CD14-positive monocyte (primary cell): ENCODE data around the gene TBC1D10A. TPM values are rescaled to one million over a fixed set of nuclear protein-coding genes. Genes with fewer than 3 reads are reported as not detected.

Experiments used
- DNase-seq, 3 donors: peaks; one replicate each; pipeline ENCODE4 v3.0.0-alpha.2; 2011 to 2022
- H2AFZ ChIP-seq: 2 replicates; pipeline ENCODE4 v1.6.0; 2012; ENCODE audit warnings: mild to moderate bottlenecking, low read depth, low read length, inconsistent platforms; ENCODE audit not compliant: insufficient read depth, poor library complexity, severe bottlenecking
- H3K27ac ChIP-seq, 2 donors: 1 replicate in 1 of 2; 2 replicates in 1 of 2; pipeline ENCODE4 v1.5.1; 2012 to 2013; ENCODE audit warnings: low read length in 2 of 2, control low read depth in 1 of 2, inconsistent platforms in 1 of 2, low read depth in 1 of 2, mild to moderate bottlenecking in 1 of 2
- H3K27me3 ChIP-seq, 2 donors: one replicate each; pipeline versions ENCODE4 v1.6.0 to v1.6.1; 2011 to 2013; ENCODE audit warnings: low read length in 2 of 2; ENCODE audit not compliant: control insufficient read depth in 2 of 2, insufficient read depth in 2 of 2
- H3K36me3 ChIP-seq, 2 donors: replicated peaks in 1 of 2; 1 replicate in 1 of 2; 2 replicates in 1 of 2; pipeline versions ENCODE4 v1.5.1 to v1.6.1; 2012 to 2013; ENCODE audit warnings: low read length in 2 of 2, control low read depth in 1 of 2, inconsistent platforms in 1 of 2, mild to moderate bottlenecking in 1 of 2; ENCODE audit not compliant: insufficient read depth in 2 of 2, control insufficient read depth in 1 of 2
- H3K4me1 ChIP-seq, 2 donors: 1 replicate in 1 of 2; 2 replicates in 1 of 2; pipeline versions ENCODE4 v1.5.1 to v1.6.1; 2012 to 2013; ENCODE audit warnings: low read length in 2 of 2, control low read depth in 1 of 2, inconsistent platforms in 1 of 2, mild to moderate bottlenecking in 1 of 2, moderate library complexity in 1 of 2; ENCODE audit not compliant: insufficient read depth in 2 of 2, control insufficient read depth in 1 of 2
- H3K4me2 ChIP-seq: replicated peaks from 2 replicates; pipeline ENCODE3; 2012; ENCODE audit warnings: low read length, moderate library complexity, mild to moderate bottlenecking; ENCODE audit not compliant: poor library complexity, severe bottlenecking; ENCODE audit errors: extremely low read depth
- H3K4me3 ChIP-seq, 3 experiments: fragments of 200-600 bp in 1 of 3; sonication (generic) in 1 of 3; replicated peaks in 1 of 3; 1 replicate in 2 of 3; 2 replicates in 1 of 3; pipeline ENCODE4 v1.5.1; 2011 to 2013; ENCODE audit warnings: low read length in 3 of 3, mild to moderate bottlenecking in 3 of 3, control low read depth in 2 of 3, low read depth in 2 of 3, inconsistent platforms in 1 of 3, moderate library complexity in 1 of 3
- H3K79me2 ChIP-seq: 2 replicates; pipeline ENCODE4 v1.6.0; 2012; ENCODE audit warnings: mild to moderate bottlenecking, control low read depth, inconsistent platforms, low read length, moderate library complexity; ENCODE audit not compliant: insufficient read depth
- H3K9ac ChIP-seq: 2 replicates; pipeline ENCODE4 v1.6.0; 2017; ENCODE audit warnings: low read length, mild to moderate bottlenecking; ENCODE audit not compliant: insufficient read depth, poor library complexity, severe bottlenecking
- H3K9me3 ChIP-seq, 2 donors: replicated peaks in 1 of 2; 1 replicate in 1 of 2; 2 replicates in 1 of 2; pipeline versions ENCODE4 v1.5.1 to v1.6.1; 2012 to 2013; ENCODE audit warnings: low read length in 2 of 2, control low read depth in 1 of 2; ENCODE audit not compliant: control insufficient read depth in 1 of 2, insufficient read depth in 1 of 2
- H4K20me1 ChIP-seq: 2 replicates; pipeline ENCODE4 v1.6.0; 2012; ENCODE audit warnings: mild to moderate bottlenecking, low read length, control low read depth, moderate library complexity; ENCODE audit not compliant: insufficient read depth
- H3K27ac Mint-ChIP-seq, 7 donors: one replicate each; pipeline ENCODE4 v1.8.0; 2020; ENCODE audit warnings: mild to moderate bottlenecking in 7 of 7, mixed read lengths in 7 of 7, moderate library complexity in 6 of 7, inconsistent platforms in 2 of 7
- H3K27me3 Mint-ChIP-seq, 3 donors: one replicate each; pipeline ENCODE4 v1.8.0; 2021 to 2022; ENCODE audit warnings: low read depth in 3 of 3, mild to moderate bottlenecking in 3 of 3, mixed read lengths in 3 of 3, moderate library complexity in 3 of 3, inconsistent platforms in 1 of 3
- H3K36me3 Mint-ChIP-seq, 2 donors: one replicate each; pipeline ENCODE4 v1.8.0; 2020; ENCODE audit warnings: mixed read lengths in 2 of 2, inconsistent platforms in 1 of 2, mild to moderate bottlenecking in 1 of 2
- H3K4me1 Mint-ChIP-seq: one replicate; pipeline ENCODE4 v1.8.0; 2020; ENCODE audit warnings: mild to moderate bottlenecking, mixed read lengths
- H3K4me3 Mint-ChIP-seq, 2 donors: one replicate each; pipeline ENCODE4 v1.8.0; 2020; ENCODE audit warnings: mild to moderate bottlenecking in 2 of 2, mixed read lengths in 2 of 2, moderate library complexity in 1 of 2
- H3K9me3 Mint-ChIP-seq, 7 donors: one replicate each; pipeline ENCODE4 v1.8.0; 2020 to 2022; ENCODE audit warnings: mixed read lengths in 7 of 7, mild to moderate bottlenecking in 6 of 7, moderate library complexity in 6 of 7, inconsistent platforms in 2 of 7
- WGBS: methylation state at CpG from one replicate; pipeline ENCODE4 v1.1.5; 2013; ENCODE audit warnings: missing lambda C conversion rate; ENCODE audit not compliant: insufficient coverage; 5-methylcytosine and 5-hydroxymethylcytosine counted together
- intact Hi-C, 2 donors: fragments of 100-400 bp; cut with micrococcal nuclease; formaldehyde crosslinking; loops; one replicate each; pipeline versions ENCODE4 v1.15.0 to v1.15.1; 2023
- polyA plus RNA-seq, 3 donors: library from polyadenylated mRNA; depleted of rRNA in 1 of 3; unstranded in 2 of 3; stranded (reverse) in 1 of 3; fragments of 300-500 nt in 2 of 3; fragments of >200 nt in 1 of 3; fragmentation: Illumina TruSeq in 2 of 3; gene quantifications; 1 replicate in 2 of 3; 2 replicates in 1 of 3; pipeline ENCODE4 v1.2.3, GENCODE V29; 2012 to 2021
- TF ChIP-seq, protein P1 (sequence below): fragments of 200-600 bp; IDR thresholded peaks from one replicate; pipeline ENCODE4 v1.8.0; 2022; ENCODE audit warnings: antibody characterized with exemption, mild to moderate bottlenecking

Gene TBC1D10A
- polyA plus RNA-seq, 3 donors: 13.4 to 38.3 (median 21.8) TPM

DNA sequence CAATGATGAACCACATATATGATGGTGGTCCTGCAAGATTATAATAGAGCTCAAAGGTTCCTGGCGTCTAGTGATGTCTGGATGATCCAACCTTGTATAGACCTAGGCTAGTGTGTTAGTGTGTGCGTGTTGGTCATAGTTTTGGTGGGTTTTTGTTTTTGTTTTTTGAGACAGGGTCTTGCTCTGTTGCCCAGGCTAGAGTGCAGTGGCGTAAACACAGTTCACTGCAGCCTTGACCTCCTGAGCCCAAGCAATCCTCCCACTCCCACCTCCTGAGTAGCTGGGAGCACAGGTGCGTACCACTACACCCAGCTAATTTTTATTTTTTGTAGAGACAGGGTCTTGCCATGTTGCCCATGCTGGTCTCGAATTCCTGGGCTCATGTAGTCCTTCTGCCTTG is 46.8 kb downstream of the TBC1D10A start:
- Mint-ChIP-seq H3K9me3 (peaks cover 0 to 2% (median 0%) of the 10 kb centered on the region in 7 donors), H3K4me1 (peaks cover 90% of the 10 kb centered on the region), H3K36me3 (peaks cover 6 to 28% of the 10 kb centered on the region in 2 donors), H3K27me3 (peaks cover 13 to 19% (median 18%) of the 10 kb centered on the region in 3 donors), H3K4me3 (peak overlapping the region; percentile 56 to 67), H3K27ac (peak overlapping the region; percentile 76 to 95 (median 85))
- TF ChIP-seq, protein P1, sequence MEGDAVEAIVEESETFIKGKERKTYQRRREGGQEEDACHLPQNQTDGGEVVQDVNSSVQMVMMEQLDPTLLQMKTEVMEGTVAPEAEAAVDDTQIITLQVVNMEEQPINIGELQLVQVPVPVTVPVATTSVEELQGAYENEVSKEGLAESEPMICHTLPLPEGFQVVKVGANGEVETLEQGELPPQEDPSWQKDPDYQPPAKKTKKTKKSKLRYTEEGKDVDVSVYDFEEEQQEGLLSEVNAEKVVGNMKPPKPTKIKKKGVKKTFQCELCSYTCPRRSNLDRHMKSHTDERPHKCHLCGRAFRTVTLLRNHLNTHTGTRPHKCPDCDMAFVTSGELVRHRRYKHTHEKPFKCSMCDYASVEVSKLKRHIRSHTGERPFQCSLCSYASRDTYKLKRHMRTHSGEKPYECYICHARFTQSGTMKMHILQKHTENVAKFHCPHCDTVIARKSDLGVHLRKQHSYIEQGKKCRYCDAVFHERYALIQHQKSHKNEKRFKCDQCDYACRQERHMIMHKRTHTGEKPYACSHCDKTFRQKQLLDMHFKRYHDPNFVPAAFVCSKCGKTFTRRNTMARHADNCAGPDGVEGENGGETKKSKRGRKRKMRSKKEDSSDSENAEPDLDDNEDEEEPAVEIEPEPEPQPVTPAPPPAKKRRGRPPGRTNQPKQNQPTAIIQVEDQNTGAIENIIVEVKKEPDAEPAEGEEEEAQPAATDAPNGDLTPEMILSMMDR: no peak
- Histone ChIP-seq H3K79me2 (no peaks in the 10 kb centered on the region), H3K9me3 (no peaks in the 10 kb centered on the region), H3K4me1 (peaks cover 73 to 85% of the 10 kb centered on the region in 2 donors), H3K27ac (peak overlapping the region in 1 of 2 donors; percentile 70), H3K27me3 (peaks cover 0 to 10% of the 10 kb centered on the region in 2 donors), H3K9ac (peak overlapping the region; percentile 9), H4K20me1 (no peaks in the 10 kb centered on the region), H3K36me3 (no peaks in the 10 kb centered on the region), H2AFZ (no peak overlapping the region), H3K4me3 (peak overlapping the region in 1 of 3 experiments; percentile 37), H3K4me2 (peak overlapping the region; percentile 57)
- WGBS: 86% methylated on average over 3 of the region's 5 CpGs
- DNase-seq: no peak
- intact Hi-C loops: loop anchor here in 1 of 2 donors (10.0 kb wide), 1 partner anchor 175 kb away; no protein-coding TSS in a partner anchor

- H2AFZ ChIP-seq: no peak overlapping the region
- DNase-seq: peak; percentile 88 to 92 (median 91)
- H4K20me1 ChIP-seq: no peaks in the 10 kb centered on the region
- TF ChIP-seq, protein P1: no peak
- H3K27ac ChIP-seq: peak overlapping the region; percentile 21 to 70
- H3K4me1 ChIP-seq: peaks cover 71 to 86% of the 10 kb centered on the region in 2 donors
- WGBS: 17% methylated on average over 10 of the region's 16 CpGs
- no peaks in the 10 kb centered on the region for H3K9me3 ChIP-seq
- no peaks in the 10 kb centered on the region for H3K79me2 ChIP-seq
- no peaks in the 10 kb centered on the region for H3K36me3 ChIP-seq
- H3K4me3 ChIP-seq: peak overlapping the region in 1 of 3 experiments; percentile 37
- intact Hi-C loops: no loop called here
- peaks cover 11 to 22% (median 19%) of the 10 kb centered on the region in 3 donors for H3K27me3 Mint-ChIP-seq
- peak overlapping the region; percentile 37 for H3K9ac ChIP-seq
- peak overlapping the region; percentile 57 for H3K4me2 ChIP-seq
- H3K36me3 Mint-ChIP-seq: peaks cover 3 to 21% of the 10 kb centered on the region in 2 donors
- H3K27ac Mint-ChIP-seq: peak overlapping the region; percentile 76 to 95 (median 85)
- peaks cover 0 to 10% of the 10 kb centered on the region in 2 donors for H3K27me3 ChIP-seq
- peaks cover 90% of the 10 kb centered on the region for H3K4me1 Mint-ChIP-seq
- H3K9me3 Mint-ChIP-seq: peaks cover 0 to 5% (median 0%) of the 10 kb centered on the region in 7 donors
- H3K4me3 Mint-ChIP-seq: peak overlapping the region; percentile 56 to 67
Observed at GRCh38 chr22:30279046-30279788, 47.5 kb downstream of the TBC1D10A start.
